ENCODE measurements around the gene BICRA.

Gene BICRA

DNA sequence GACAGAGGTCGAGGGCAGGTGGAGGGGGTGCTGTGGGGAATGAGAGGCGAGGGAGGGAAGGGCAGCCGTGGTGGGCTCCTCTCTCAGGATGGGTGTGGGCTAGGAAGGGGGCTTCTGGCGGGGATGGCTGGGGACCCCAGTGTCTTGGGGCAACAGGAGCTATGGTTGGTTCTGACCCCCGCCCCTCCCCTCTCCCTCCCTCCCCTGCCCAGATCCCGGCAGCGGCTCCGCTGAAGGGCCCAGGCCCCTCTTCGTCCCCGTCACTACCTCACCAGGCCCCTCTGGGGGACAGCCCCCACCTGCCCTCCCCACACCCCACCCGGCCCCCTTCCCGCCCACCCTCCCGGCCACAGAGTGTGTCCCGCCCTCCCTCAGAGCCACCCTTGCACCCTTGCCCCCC is 85.0 kb downstream of the BICRA start:
- no peak for DNase-seq (ENCODE audit: low read depth in 2 of 2)

DNA sequence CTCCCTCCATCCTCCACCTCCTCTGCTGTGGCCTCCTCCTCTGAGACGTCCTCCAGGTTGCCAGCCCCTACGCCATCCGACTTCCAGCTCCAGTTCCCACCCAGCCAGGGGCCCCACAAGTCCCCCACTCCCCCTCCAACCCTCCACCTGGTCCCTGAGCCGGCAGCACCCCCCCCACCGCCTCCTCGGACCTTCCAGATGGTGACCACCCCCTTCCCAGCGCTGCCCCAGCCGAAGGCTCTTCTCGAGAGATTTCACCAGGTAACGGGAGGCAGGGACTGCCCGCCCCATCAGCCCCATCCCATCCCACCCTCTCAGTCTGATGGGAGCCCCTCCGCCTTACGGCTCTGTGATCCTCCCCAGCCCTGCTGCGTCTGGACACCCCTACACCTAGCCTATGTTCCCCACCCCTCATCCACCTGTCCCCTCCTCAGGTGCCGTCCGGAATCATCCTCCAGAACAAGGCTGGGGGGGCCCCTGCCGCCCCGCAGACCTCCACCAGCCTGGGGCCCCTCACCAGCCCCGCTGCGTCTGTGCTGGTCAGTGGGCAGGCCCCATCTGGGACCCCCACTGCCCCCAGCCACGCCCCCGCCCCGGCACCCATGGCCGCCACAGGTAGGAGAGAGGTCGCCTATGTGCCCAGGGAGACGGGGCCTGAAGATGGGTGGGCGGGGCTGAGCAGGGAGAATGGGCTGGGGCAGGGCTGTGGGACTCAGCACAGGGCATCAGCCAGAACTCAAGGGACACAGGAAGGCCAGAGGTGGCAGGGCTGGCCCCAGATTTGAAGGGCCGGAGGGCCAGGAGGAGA is 85.7 kb downstream of the BICRA start:
- DNase-seq (ENCODE audit: low read depth in 2 of 2), result no peak

DNA sequence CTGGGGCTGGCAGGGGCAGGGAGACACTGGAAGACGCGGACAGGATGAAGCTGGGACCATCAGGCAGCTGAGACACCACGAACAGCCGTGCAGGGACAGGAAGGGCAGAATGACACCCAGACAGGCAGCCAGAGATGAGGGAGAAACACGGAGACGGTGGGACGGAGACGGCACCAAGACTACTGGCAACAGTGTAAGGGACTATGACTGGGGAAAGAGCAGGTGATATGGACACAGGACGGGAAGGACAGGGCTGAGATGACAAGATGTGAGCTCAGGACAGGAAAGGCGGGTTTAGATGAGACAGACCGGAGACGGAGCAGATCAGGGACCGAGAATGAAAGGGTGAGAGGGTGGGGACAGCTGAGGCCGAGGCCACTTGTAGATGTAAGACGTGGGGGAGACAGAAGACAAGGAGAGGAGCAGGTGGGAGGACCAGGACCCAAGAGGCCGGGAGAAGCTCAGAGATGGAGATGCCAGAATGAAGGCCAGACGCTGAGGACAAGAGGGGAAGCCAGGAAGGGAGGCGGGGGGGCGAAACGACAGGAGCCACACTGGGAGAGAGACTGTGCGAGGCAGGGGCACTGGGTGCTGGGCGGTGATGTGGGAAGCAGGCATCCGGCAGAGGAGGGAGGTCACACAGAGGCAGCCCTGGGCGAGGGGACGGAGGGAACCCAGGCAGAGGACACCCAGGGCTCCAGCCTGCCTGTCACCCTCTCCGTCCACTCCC is 86.8 kb downstream of the BICRA start:
- DNase-seq (ENCODE audit: low read depth in 2 of 2), result no peak

DNA sequence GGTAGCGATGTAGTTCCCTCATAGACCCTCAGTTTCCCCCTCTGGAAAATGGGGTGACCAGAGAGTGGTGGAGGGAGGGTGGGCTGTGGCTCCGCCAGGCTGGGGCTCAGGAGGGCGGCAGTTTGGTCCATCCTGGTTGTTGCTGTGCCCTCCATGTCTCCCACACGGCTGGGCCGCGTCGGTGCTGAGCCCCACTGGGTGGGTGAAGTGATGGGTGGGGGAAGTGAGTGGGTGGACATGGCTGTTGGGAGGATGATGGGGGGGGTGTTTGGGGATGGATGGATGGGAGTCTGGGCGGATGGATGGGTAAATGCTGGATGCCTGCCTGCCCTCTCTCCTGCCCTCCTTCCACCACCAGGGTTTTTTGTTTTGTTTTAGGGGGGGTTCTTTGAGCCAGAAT is 87.7 kb downstream of the BICRA start:
- DNase-seq (ENCODE audit: low read depth in 2 of 2), result no peak

DNA sequence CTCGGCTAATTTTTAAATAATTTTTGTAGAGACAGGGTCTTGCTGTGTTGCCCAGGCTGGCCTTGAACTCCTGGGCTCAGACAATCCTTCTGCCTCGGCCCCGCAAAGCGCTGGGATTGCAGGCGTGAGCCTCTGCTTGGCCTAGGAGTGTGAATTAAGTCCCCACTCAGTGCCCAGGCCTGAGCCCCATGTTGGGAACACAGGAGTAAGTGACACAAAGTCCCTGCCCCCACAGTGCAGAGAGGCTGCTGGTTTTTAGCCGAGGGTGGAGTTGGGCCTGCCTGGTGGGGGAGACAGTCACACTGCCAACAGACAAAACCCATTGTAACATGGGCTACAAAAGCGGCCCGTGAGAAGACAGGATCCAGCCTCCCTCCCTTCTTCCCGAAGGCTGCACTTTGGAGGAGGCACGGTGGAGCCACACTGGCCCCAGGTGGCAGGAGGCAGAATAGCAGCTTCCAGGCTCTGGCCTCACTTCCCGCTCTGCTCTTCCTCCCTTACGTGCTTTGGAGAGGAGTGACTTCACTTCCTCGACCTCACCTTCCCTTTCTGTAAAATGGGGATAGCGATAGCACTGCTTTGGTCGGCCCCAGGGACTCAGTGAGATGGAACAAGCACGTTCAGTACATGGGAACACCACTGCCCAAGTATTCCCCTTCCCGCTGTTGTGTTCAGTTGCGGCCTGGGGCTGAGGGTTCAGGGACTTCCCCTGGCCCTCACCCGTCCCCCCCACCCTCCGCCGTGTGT is 89.1 kb downstream of the BICRA start:
- DNase-seq (ENCODE audit: low read depth in 2 of 2), result peak; percentile 14 to 34

DNA sequence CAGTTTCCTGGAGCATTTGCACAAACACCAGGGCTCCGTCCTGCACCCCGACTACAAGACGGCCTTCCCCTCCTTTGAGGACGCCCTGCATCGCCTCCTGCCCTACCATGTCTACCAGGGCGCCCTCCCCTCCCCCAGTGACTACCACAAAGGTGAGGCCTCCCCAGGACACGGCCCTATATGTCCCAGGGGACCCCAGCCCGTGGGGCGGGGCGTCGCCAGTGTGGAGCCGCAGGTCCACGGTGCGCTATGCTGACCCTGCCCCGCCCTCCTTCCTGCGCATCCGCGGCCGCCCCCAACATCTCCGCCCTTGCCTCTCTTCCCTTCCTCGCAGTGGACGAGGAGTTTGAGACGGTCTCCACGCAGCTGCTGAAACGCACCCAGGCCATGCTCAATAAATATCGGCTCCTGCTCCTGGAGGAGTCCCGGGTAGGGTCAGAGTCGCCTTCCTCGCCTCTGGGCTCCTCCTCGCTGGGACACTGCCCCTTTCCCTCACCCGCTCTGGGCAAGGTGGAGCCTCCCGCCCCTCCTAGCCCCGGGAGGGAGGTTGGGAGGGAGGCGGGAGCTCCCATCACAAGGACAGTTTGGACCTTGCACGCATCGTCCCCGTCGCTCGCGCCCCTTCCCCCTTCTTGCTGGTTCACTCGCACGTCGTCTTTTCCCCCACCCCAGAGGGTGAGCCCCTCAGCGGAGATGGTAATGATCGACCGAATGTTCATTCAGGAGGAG is 89.9 kb downstream of the BICRA start:
- no peak for DNase-seq (ENCODE audit: low read depth in 2 of 2)

DNA sequence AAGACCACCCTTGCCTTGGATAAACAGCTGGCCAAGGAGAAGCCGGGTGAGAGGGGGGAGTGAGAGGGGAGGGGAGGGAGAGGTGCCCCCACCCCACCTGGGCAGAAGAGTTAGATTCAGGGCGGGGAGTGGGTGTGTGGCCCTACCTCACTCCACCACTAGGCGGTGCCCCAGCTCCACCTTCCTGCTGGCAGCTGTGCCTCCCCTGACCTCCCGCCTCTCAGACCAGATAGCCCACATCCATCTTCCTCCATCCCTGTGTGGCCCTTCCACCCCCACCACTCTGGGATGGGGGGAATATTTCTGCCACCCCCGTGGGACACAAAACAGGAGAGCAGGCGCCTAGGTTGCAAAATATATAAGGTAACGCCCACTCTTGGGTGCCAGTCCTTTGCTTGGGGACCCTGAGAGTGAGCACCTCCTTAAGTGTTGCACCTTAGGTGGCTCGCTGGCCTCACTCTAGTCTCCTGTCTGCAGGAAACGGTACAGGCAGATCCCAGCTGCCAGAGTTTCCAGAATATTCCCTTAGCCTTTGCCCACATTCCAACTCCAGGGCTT is 90.5 kb downstream of the BICRA start:
- DNase-seq (ENCODE audit: low read depth in 2 of 2), result peak in 1 of 2 donors; percentile 55

DNA sequence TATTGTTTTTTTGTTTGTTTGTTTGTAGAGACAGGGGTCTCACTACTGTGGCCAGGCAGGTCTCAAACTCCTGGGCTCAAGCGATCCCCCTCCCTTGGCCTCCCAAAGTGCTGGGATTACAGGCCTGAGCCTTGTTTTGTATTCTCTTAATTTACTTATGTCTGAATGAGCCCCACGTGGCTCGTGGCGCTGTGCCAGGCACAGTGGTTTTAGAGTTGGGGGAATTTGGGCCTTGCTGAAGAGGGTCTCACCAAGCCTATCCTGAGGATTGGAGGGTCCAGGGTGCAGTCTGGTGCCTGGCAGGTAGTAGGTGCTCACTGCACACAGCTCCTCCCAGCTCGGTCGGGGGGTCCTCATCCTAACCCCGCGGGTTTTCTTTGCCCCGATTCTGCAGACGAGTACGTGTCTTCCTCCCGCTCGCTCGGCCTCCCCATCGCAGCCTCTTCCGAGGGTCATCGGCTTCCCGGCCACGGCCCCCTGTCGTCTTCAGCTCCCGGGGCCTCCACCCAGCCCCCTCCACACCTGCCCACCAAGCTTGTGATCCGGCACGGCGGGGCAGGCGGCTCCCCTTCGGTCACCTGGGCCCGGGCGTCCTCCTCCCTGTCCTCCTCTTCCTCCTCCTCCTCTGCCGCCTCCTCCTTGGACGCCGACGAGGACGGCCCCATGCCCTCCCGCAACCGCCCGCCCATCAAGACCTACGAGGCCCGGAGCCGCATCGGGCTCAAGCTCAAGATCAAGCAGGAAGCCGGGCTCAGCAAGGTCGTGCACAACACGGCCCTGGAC is 92.2 kb downstream of the BICRA start:
- DNase-seq (ENCODE audit: low read depth in 2 of 2), result no peak

DNA sequence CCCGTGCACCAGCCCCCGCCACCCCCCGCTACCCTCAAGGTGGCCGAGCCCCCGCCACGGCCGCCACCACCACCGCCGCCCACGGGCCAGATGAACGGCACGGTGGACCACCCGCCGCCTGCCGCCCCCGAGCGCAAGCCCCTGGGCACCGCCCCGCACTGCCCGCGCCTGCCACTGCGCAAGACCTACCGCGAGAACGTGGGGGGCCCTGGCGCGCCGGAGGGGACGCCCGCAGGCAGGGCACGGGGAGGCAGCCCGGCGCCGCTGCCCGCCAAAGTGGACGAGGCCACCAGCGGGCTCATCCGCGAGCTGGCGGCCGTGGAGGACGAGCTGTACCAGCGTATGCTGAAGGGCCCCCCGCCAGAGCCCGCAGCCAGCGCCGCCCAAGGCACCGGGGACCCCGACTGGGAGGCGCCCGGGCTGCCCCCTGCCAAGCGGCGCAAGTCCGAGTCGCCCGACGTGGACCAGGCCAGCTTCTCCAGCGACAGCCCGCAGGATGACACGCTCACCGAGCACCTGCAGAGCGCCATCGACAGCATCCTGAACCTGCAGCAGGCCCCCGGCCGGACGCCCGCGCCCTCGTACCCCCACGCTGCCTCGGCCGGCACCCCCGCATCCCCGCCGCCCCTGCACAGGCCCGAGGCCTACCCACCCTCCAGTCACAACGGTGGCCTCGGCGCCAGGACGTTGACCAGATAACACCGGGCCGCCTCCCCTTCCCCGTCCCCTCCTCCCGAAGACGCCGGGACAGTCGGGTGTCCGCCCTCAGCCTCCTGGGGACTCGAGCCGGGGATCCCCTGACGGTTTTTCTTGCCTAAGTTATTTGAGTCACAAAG is 93.0 kb downstream of the BICRA start:
- DNase-seq (ENCODE audit: low read depth in 2 of 2), result no peak

DNA sequence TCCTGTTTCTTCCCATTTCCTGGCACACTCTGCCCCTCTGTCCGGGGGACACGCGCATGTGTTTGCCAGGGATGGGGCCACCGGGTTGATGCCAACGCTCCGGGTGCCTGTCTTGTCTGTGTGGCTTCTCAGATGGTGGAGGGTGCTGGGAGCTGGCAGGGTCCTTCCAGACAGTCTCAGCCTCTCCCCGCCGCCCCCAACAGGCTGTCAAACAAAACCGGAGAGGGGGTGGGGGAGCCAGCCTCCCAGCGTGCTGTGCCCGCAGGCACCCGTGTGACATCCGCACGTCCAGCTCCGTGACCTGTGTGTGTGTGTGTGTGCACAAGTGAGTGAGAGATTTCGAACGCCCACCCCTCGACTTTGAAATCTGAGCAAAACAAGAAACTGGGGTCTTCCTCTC is 93.7 kb downstream of the BICRA start:
- DNase-seq (ENCODE audit: low read depth in 2 of 2), result no peak

DNA sequence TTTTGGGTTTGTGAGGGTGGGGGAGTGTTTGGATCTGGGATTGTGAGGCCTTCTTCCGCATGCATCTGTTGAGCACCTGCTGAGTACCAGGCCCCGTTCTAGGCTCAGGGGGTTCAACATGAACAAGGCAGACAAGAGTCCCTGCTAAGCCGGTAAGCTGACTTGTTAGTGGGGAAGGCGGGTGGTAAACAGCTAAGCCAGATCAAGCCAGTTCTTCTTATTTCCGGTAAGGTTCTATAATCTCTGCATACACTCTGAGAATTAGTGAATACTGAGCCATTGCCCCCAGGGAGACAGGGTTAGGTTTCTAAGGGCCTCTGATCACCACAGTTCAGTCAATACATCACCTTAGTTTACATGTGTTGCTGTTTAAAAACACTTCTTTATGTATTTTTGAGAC is 94.4 kb downstream of the BICRA start:
- no peak for DNase-seq (ENCODE audit: low read depth in 2 of 2)

DNA sequence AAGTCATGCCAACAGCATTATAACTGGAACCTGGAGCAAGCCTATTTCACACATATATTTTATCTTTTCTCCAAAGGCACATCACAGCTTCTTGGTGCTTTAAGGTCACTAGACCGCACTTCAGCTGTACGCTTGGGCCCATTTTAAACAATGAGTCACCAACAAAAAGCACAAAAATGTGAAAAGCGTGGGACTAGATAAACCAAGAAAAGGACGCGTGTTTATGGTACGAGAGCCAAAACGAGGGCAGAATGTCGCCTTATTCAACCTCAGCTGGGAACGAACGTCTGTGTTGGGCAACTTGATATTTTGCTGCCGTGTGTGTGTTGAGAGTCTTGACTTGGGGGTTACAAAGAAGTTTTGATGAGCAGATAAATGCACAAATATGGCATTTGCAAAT is 95.1 kb downstream of the BICRA start:
- DNase-seq (ENCODE audit: low read depth in 2 of 2), result no peak

DNA sequence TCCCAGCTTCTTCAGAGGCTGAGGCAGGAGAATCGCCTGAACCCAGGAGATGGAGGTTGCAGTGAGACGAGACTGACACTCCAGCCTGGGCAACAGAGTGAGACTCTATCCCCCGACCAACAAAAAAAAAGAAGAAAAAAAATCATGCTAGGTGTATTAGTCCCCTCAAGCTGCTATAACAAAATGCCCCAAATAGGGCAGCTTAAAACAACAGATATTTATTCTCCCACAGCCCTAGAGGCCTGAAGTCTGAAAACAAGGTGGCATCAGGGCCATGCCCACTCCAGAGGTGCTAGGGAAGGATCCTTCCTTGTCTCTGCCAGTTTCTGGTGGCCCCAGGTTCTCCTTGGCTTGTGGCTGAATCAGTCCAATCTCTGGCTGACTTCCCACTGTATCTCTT is 95.7 kb downstream of the BICRA start:
- DNase-seq (ENCODE audit: low read depth in 2 of 2), result no peak

DNA sequence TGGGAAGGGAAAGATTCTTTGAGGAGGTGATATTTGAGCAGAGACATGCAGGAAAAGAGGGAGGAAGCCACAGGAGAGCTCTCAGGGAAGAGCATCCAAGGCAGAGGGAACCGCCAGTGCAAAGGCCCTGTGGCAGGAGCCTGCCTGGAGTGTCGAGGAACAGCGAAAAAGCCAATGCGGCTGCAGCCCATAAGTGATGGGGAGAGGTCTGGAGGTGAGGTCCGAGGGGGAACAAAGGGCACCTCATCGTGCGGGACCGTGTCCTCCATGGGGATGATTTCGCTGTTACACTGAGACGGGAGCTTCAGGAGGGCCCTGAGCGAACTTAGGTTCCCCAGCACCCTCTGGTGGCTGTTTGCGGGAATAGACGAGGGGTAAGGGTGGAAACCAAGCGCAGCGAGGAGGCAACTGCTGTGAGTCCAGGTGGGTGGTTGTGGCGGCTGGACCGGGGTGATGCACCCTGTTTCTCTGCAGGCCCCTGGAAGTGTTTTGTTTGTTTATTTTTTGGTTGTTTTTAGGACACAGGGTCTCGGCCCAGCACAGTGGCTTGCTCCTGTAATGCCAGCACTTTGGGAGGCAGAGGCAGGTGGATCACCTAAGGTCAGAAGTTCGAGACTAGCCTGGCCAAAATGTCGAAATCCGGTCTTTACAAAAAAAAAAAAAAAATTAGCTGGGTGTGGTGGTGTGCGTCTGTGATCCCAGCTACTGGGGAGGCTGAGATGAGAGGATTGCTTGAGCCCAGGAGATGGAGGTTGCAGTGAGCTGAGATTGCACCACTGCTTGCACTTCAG is 98.4 kb downstream of the BICRA start:
- peak; percentile 75 to 80 for DNase-seq (ENCODE audit: low read depth in 2 of 2)

DNA sequence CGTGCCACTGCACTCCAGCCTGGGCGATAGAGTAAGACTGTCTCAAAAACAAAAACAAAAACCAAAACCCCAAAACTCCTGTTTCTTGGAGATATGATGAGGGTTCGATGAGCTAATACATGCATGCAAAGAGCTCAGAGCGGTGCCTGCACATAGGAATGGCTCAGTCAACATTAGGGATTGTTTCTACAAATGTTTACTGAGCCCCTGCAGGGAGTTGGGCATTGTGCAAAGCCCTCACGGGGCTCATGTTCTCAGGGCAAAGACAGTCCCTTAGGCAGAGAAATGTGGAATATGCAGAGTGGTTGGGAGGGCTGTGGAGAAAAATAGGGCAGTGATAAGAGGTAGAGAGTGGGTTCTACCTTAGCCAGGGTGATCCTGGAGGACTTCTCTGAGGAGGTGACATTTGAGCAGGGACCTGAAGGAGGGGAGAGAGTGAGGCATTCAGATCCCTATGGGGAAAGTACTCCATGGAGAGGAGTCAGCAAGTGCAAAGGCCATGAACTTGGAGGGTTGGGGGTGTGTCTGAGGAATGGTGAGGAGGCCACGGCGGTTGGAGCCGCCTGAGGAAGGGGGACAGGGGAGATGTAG is 102.8 kb downstream of the BICRA start:
- DNase-seq (ENCODE audit: low read depth in 2 of 2), result no peak

DNA sequence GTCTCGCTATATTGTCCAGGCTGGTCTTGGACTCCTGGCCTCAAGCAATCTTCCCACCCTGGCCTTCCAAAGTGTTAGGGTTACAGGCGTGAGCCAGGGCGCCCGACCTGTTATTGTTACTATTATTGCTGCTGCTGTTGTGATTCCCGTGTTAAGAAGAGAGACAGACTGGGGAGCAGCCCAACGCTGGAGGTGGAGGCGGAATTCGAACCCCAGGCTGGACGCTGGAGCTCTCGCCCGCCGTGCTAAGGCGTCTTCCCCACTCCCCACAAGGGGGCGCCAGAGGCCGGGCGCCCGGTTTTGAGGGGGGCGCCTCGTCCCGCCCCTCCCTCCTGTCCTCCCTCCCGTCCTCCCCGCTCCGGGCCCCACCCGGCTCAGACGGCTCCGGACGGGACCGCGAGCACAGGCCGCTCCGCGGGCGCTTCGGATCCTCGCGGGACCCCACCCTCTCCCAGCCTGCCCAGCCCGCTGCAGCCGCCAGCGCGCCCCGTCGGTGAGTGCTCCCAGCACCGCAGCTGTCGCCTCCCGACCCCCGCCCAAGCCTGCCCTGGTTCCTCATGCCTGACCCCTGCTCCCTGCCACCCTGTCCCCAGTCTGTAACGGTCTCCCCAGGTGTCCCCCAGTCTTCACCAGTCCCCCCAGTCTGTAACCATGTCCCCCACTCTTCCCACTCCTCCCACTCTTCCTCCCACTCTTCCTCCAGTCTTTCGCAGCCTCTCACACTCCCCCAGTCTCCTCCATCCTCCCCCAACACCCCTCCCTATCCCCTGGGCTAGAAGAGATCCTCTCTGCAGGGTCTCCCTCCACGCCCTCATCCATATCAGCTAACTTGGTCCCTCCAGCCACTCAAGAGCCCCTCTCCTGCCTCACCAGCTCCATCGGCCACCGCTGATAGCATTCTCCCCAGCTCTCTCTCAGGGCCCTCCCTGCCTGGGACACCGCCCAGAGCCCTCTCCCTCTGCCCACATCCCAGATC is 104.4 kb downstream of the BICRA start, which contains the start of gene EHD2:
Gene EHD2, plus strand, starts transcription at position 377 of the 976 bp plus-strand sequence. CDS start 3,191 bp downstream, outside the sequence.
- DNase-seq (ENCODE audit: low read depth in 2 of 2), result peak; percentile 24 to 36

DNA sequence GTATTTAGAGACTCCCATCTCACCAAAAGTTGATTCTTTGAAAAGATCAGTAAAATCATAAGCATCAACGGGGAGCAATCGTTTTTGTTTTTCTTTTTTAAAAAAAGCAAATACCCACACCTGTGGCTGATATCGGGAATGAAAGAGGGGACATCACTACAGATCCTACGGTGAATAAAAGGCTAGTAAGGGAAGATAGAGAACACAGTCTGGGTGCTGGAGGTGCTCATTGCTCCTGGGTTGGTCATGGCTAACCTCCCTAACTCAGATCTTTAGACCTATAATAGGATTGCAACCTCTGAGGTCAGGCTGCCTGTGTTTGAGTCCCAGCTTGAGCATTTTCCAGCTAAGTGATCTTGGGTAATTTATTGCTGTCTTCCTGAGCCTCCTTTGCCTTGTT is 105.4 kb downstream of the BICRA start:
- no peak for DNase-seq (ENCODE audit: low read depth in 2 of 2)
